Raji (cell line): Measurements from ENCODE around the gene BUD23.

Experiments used
- POLR2A ChIP-seq: IDR thresholded peaks from 2 replicates; pipeline ENCODE4 v1.6.1; 2011; ENCODE audit warnings: low read depth, low read length, control low read depth; ENCODE audit not compliant: insufficient read depth

BUD23 gene

GRCh38 chr7:73652541-73652949 lies 30.9 kb upstream of the BUD23 start:
- no peak for TF ChIP-seq POLR2A

- TF ChIP-seq POLR2A = no peak
Observed at GRCh38 chr7:73659983-73660382, 23.4 kb upstream of the BUD23 start.

- no peak for TF ChIP-seq POLR2A
Observed at GRCh38 chr7:73663033-73663432, 20.4 kb upstream of the BUD23 start.

GRCh38 chr7:73667344-73668102 lies 15.9 kb upstream of the BUD23 start, which contains the start of gene VPS37D:
Gene VPS37D, plus strand, starts transcription at chr7:73667831. Its CDS starts 128 bp downstream, at chr7:73667959.
- TF ChIP-seq POLR2A = no peak

GRCh38 chr7:73668103-73668885 lies 15.1 kb upstream of the BUD23 start:
- TF ChIP-seq POLR2A = no peak

GRCh38 chr7:73668886-73669230 lies 14.5 kb upstream of the BUD23 start:
- TF ChIP-seq POLR2A = no peak

- no peak for TF ChIP-seq POLR2A
Observed at GRCh38 chr7:73669288-73669701, 14.1 kb upstream of the BUD23 start.

- TF ChIP-seq POLR2A = no peak
Observed at GRCh38 chr7:73669858-73670385, 13.5 kb upstream of the BUD23 start.

GRCh38 chr7:73671322-73671661 lies 12.1 kb upstream of the BUD23 start:
- no peak for TF ChIP-seq POLR2A

- TF ChIP-seq POLR2A = no peak
Observed at GRCh38 chr7:73671857-73672445, 11.4 kb upstream of the BUD23 start.

GRCh38 chr7:73674468-73675124 lies 8.8 kb upstream of the BUD23 start:
- TF ChIP-seq POLR2A = no peak

- TF ChIP-seq POLR2A = no peak
Observed at GRCh38 chr7:73678862-73679261, 4.5 kb upstream of the BUD23 start.

- TF ChIP-seq POLR2A = no peak
Observed at GRCh38 chr7:73679709-73680108, 3.7 kb upstream of the BUD23 start.

- no peak for TF ChIP-seq POLR2A
Observed at GRCh38 chr7:73680501-73680900, 2.9 kb upstream of the BUD23 start.

GRCh38 chr7:73681031-73681430 lies 2.4 kb upstream of the BUD23 start:
- TF ChIP-seq POLR2A = no peak
